Measurements from ENCODE around the gene TCEAL8. TPM values are rescaled to one million over a fixed set of nuclear protein-coding genes. Genes with fewer than 3 reads are reported as not detected.

Gene TCEAL8, protein sequence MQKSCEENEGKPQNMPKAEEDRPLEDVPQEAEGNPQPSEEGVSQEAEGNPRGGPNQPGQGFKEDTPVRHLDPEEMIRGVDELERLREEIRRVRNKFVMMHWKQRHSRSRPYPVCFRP
- 10 to 100 TPM; 41.8 to 72.0 (median 56.8) TPM for total RNA-seq
- 100 to 1,000 TPM in 1 of 2 donors, 10 to 100 TPM in 1; 67.6 to 121 TPM for polyA plus RNA-seq
- long read RNA-seq, donor 1, transcript TCEAL8-201 (2 exons, 1,131 nt), result minor isoform, 40 of 100 reads
- long read RNA-seq, donor 1, transcript TCEAL8-202 (3 exons, 1,222 nt), result major isoform, 57 of 100 reads
- long read RNA-seq, donor 1, partial matches to known transcripts, result 2 of 100 reads
- long read RNA-seq, donor 1, other reads (novel, unspliced or antisense), result 1 of 100 reads
- long read RNA-seq, donor 2, transcript TCEAL8-201 (2 exons, 1,131 nt), result minor isoform, 17 of 68 reads
- long read RNA-seq, donor 2, transcript TCEAL8-202 (3 exons, 1,222 nt), result major isoform, 38 of 68 reads
- long read RNA-seq, donor 2, partial matches to known transcripts, result 13 of 68 reads
- long read RNA-seq, donor 2, other reads (novel, unspliced or antisense), result 0 of 68 reads
- long read RNA-seq, donor 3, transcript TCEAL8-202 (3 exons, 1,222 nt), result major isoform, 27 of 38 reads
- long read RNA-seq, donor 3, transcript TCEAL8-201 (2 exons, 1,131 nt), result minor isoform, 9 of 38 reads
- long read RNA-seq, donor 3, partial matches to known transcripts, result 1 of 38 reads
- long read RNA-seq, donor 3, other reads (novel, unspliced or antisense), result 1 of 38 reads

DNA sequence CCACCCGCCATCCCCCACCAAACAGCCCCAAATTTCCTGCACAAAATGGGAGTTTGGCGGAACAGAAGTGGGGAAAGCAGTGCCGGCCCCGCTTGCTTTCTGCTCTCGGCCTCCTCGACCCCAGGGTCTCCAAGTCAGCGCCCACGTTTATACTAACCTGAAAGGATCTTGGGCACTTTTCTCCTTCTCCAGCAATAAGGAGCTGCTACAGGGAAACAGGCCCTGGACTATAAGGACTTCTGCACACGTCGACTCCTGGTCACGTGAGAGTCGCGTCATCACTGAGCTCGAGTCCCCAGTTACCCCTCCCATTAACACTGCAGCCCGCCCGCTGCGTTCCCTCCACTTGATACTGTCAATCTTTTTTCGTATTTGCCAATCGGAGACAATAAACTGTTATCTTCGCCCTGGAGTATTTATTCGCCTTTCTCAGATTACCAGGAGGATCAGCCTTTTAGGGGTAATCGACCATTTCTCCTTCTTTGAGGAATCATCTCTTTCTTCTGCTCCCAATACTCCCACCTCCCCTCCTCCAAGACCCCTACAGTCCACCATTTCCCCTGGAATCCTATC is at the start of gene TCEAL8:
TCEAL8 (minus strand) TSS at position 235 of the 573 bp plus-strand sequence. CDS start 1,176 bp downstream, outside the sequence.
- Histone ChIP-seq H3K9me3 (no peaks in the 10 kb centered on the region), H3K27ac (peak within 1 kb of the TSS; percentile 82 to 86), H3K4me1 (ENCODE audit: insufficient read depth) (no peaks in the 10 kb centered on the region), H3K4me3 (peak within 1 kb of the TSS; percentile 47), H3K36me3 (no peaks in the 10 kb centered on the region), H3K27me3 (no peaks in the 10 kb centered on the region)
- TF ChIP-seq, protein P1, sequence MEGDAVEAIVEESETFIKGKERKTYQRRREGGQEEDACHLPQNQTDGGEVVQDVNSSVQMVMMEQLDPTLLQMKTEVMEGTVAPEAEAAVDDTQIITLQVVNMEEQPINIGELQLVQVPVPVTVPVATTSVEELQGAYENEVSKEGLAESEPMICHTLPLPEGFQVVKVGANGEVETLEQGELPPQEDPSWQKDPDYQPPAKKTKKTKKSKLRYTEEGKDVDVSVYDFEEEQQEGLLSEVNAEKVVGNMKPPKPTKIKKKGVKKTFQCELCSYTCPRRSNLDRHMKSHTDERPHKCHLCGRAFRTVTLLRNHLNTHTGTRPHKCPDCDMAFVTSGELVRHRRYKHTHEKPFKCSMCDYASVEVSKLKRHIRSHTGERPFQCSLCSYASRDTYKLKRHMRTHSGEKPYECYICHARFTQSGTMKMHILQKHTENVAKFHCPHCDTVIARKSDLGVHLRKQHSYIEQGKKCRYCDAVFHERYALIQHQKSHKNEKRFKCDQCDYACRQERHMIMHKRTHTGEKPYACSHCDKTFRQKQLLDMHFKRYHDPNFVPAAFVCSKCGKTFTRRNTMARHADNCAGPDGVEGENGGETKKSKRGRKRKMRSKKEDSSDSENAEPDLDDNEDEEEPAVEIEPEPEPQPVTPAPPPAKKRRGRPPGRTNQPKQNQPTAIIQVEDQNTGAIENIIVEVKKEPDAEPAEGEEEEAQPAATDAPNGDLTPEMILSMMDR (IDR thresholded peaks at IDR 0.05), result no peak
- peak; percentile 63 for TF ChIP-seq POLR2A (IDR thresholded peaks at IDR 0.05)
- intact Hi-C loops (cut with DNase I), result no loop called here
- WGBS, 3 donors, result 22 to 35% (median 27%) methylated on average over 22 of the region's 22 CpGs
- peak; percentile 73 to 83 (median 81) for DNase-seq

DNA sequence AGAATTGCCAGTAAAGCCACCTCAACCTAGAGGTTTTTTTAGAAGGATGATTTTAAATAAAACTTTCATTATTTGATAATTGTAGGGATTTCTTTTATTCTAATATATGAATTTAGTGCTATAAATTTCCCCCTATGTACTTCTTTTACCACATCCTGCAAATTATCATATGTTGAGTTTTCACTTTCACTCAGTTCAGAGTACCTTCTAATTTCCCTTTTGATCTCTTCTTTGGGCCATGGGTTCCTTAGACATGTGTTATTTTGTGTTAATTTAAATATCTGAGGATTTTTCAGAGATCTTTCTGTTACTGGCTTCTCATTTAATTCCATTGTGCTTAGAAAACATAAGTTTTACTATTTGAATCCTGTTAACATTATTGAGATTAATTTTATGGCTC is 49.8 kb upstream of the TCEAL8 start:
- no peaks in the 10 kb centered on the region for H3K27me3 ChIP-seq
- no peak for DNase-seq
- H3K4me3 ChIP-seq, result no peak overlapping the region
- no peaks in the 10 kb centered on the region for H3K4me1 ChIP-seq (ENCODE audit: insufficient read depth)
- TF ChIP-seq, protein P1 (IDR thresholded peaks at IDR 0.05), result no peak
- TF ChIP-seq EP300 (IDR thresholded peaks at IDR 0.05), result no peak
- TF ChIP-seq POLR2A (IDR thresholded peaks at IDR 0.05), result no peak
- H3K9me3 ChIP-seq, result no peaks in the 10 kb centered on the region
- intact Hi-C loops (cut with DNase I), result no loop called here
- no peaks in the 10 kb centered on the region for H3K36me3 ChIP-seq
- no peak overlapping the region for H3K27ac ChIP-seq

DNA sequence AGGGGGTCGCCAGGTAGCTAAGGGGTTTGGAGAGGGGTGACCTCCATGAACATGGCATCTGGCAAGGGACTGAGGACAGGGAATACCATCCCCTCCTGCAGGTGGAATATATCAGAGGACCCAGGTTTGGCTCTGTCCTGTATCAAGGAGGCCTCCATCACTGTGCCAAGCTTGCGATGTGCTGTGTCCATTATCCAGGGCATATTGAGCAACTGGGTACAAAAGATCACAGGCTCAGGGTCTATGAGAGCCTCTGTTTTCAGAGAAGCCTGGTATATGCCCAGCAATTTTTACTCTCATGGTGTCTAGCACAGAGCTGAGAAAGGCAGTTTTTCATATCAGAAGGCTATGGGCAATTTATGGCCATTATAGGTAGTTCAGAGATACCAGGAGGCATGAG is 38.2 kb upstream of the TCEAL8 start:
- intact Hi-C loops (cut with DNase I), result no loop called here
- no peaks in the 10 kb centered on the region for H3K27me3 ChIP-seq
- no peaks in the 10 kb centered on the region for H3K9me3 ChIP-seq
- DNase-seq, result no peak
- TF ChIP-seq POLR2A (IDR thresholded peaks at IDR 0.05), result no peak
- no peak for TF ChIP-seq EP300 (IDR thresholded peaks at IDR 0.05)
- TF ChIP-seq, protein P1 (IDR thresholded peaks at IDR 0.05), result no peak
- no peak overlapping the region for H3K4me3 ChIP-seq
- no peaks in the 10 kb centered on the region for H3K4me1 ChIP-seq (ENCODE audit: insufficient read depth)
- H3K36me3 ChIP-seq, result no peaks in the 10 kb centered on the region
- no peak overlapping the region for H3K27ac ChIP-seq
- 78 to 83% (median 80%) methylated on average over 2 of the region's 2 CpGs for WGBS, 3 donors

DNA sequence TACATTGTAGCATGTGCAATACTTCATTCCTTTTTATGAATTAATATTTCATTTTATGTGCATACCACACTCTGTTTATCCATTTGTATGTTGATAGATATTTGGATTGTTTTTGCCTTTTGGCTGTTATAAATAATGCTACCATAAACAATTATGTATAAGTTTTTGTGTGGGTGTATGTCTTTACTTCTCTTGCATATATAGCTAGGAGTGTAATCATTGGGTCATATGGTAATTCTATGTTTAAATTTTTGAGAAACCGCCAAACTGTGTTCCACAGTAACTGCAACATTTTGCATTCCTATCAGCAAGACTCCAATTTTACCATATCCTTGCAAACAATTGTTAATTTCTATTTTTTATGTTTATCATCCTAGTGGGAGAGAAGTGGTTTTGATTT is 24.7 kb upstream of the TCEAL8 start:
- Histone ChIP-seq H3K4me1 (ENCODE audit: insufficient read depth) (no peaks in the 10 kb centered on the region), H3K9me3 (no peaks in the 10 kb centered on the region), H3K36me3 (no peaks in the 10 kb centered on the region), H3K27me3 (no peaks in the 10 kb centered on the region), H3K27ac (no peak overlapping the region), H3K4me3 (no peak overlapping the region)
- DNase-seq, result no peak
- intact Hi-C loops (cut with DNase I), result no loop called here
- WGBS, 3 donors, result 47 to 68% (median 58%) methylated on average over 1 of the region's 1 CpG
- TF ChIP-seq, protein P1 (IDR thresholded peaks at IDR 0.05), result no peak
- TF ChIP-seq EP300 (IDR thresholded peaks at IDR 0.05), result no peak
- TF ChIP-seq POLR2A (IDR thresholded peaks at IDR 0.05), result no peak
